ENCODE measurements around the gene PKD2L2. TPM values are rescaled to one million over a fixed set of nuclear protein-coding genes. Genes with fewer than 3 reads are reported as not detected.

Gene PKD2L2
- total and polyA plus RNA-seq, 9 of the 15 experiments (the other 6 are each of a cell fraction or from before 2014, with no cell fraction given), result 0.08 to 0.25 (median 0.11) TPM; not detected in 5

DNA sequence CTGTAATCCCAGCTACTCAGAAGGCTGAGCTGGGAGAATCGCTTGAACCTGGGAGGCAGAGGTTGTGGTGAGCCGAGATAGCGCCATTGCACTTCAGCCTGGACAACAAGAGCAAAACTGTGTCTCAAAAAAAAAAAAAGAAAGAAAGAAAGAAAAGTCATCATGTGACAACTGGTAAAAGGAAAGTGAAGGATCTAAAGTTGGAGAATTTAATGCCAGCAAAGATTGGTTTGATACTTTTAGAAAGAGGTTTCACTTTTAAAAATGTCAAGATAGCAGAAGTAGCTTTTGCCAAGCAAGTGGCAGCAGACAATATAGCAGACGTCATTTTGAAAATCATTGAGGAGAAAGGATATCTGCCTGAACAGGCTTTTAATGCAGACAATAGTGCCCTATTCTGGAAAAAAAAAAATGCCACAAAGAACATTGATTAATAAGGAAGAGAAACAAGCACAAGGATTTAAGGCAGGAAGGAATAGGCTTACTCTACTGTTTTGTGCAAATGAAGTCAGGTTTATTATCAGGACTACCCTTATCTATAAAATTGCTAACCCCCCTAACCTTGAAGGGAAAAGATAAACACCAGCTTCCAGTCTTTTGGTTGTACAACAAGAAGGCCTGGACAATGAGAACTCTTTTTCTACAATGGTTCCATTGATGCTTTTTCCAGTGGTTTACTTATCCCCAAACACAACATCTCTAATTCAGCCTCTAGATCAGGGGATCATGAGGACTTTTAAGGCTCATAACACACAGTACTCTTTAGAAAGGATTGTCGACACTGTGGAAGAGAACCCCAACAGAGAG, 12.0 kb downstream of the PKD2L2 start (continued):
- TF ChIP-seq, protein P1, sequence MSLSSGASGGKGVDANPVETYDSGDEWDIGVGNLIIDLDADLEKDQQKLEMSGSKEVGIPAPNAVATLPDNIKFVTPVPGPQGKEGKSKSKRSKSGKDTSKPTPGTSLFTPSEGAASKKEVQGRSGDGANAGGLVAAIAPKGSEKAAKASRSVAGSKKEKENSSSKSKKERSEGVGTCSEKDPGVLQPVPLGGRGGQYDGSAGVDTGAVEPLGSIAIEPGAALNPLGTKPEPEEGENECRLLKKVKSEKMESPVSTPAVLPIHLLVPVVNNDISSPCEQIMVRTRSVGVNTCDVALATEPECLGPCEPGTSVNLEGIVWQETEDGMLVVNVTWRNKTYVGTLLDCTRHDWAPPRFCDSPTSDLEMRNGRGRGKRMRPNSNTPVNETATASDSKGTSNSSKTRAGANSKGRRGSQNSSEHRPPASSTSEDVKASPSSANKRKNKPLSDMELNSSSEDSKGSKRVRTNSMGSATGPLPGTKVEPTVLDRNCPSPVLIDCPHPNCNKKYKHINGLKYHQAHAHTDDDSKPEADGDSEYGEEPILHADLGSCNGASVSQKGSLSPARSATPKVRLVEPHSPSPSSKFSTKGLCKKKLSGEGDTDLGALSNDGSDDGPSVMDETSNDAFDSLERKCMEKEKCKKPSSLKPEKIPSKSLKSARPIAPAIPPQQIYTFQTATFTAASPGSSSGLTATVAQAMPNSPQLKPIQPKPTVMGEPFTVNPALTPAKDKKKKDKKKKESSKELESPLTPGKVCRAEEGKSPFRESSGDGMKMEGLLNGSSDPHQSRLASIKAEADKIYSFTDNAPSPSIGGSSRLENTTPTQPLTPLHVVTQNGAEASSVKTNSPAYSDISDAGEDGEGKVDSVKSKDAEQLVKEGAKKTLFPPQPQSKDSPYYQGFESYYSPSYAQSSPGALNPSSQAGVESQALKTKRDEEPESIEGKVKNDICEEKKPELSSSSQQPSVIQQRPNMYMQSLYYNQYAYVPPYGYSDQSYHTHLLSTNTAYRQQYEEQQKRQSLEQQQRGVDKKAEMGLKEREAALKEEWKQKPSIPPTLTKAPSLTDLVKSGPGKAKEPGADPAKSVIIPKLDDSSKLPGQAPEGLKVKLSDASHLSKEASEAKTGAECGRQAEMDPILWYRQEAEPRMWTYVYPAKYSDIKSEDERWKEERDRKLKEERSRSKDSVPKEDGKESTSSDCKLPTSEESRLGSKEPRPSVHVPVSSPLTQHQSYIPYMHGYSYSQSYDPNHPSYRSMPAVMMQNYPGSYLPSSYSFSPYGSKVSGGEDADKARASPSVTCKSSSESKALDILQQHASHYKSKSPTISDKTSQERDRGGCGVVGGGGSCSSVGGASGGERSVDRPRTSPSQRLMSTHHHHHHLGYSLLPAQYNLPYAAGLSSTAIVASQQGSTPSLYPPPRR (CRISPR knock-in tag; IDR thresholded peaks at IDR 0.05; ENCODE audit: borderline replicate concordance), result no peak
- no peak for TF ChIP-seq CSDE1 (IDR thresholded peaks at IDR 0.05)
- TF ChIP-seq JUNB (CRISPR knock-in tag; conservative IDR thresholded peaks at IDR 0.05), result no peak
- peak; percentile 65; the same call in 1 of the 2 replicates for TF ChIP-seq NFRKB (IDR thresholded peaks at IDR 0.05; ENCODE audit: low read depth)
- no peak for TF ChIP-seq KDM4B (IDR thresholded peaks at IDR 0.05; ENCODE audit: borderline replicate concordance in 2 of 2, low read depth in 1 of 2)
- TF ChIP-seq, protein P2, sequence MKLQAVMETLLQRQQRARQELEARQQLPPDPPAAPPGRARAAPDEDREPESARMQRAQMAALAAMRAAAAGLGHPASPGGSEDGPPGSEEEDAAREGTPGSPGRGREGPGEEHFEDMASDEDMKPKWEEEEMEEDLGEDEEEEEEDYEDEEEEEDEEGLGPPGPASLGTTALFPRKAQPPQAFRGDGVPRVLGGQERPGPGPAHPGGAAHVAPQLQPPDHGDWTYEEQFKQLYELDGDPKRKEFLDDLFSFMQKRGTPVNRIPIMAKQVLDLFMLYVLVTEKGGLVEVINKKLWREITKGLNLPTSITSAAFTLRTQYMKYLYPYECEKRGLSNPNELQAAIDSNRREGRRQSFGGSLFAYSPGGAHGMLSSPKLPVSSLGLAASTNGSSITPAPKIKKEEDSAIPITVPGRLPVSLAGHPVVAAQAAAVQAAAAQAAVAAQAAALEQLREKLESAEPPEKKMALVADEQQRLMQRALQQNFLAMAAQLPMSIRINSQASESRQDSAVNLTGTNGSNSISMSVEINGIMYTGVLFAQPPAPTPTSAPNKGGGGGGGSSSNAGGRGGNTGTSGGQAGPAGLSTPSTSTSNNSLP (IDR thresholded peaks at IDR 0.05; ENCODE audit: borderline replicate concordance, low read depth, low read length), result no peak
- TF ChIP-seq ZNF780A (CRISPR knock-in tag; IDR thresholded peaks at IDR 0.05), result no peak
- TF ChIP-seq ZNF184 (CRISPR knock-in tag; IDR thresholded peaks at IDR 0.05), result no peak
- no peak for TF ChIP-seq TRIM24 (IDR thresholded peaks at IDR 0.05)
- no peak for TF ChIP-seq ELF4 (CRISPR knock-in tag; IDR thresholded peaks at IDR 0.05)
- TF ChIP-seq SNIP1 (IDR thresholded peaks at IDR 0.05; ENCODE audit: low read depth), result no peak
- no peak for TF ChIP-seq SMARCA5 (IDR thresholded peaks at IDR 0.05)
- TF ChIP-seq GABPB2 (CRISPR knock-in tag; conservative IDR thresholded peaks at IDR 0.05), result no peak
- no peak for TF ChIP-seq RBM15 (IDR thresholded peaks at IDR 0.05; ENCODE audit: insufficient read depth, low read length)
- TF ChIP-seq ESRRA (IDR thresholded peaks at IDR 0.05; ENCODE audit: borderline replicate concordance, low read depth), result peak; percentile 31; the same call in 1 of the 2 replicates
- TF ChIP-seq ARID2 (IDR thresholded peaks at IDR 0.05), result no peak
- TF ChIP-seq PHB (CRISPR knock-in tag; IDR thresholded peaks at IDR 0.05), result no peak
- TF ChIP-seq MEF2A (IDR thresholded peaks at IDR 0.05; ENCODE audit: control insufficient read depth, low read depth, low read length), result no peak
- TF ChIP-seq CXXC5 (CRISPR knock-in tag; IDR thresholded peaks at IDR 0.05), result peak; percentile 44
- TF ChIP-seq, protein P3, sequence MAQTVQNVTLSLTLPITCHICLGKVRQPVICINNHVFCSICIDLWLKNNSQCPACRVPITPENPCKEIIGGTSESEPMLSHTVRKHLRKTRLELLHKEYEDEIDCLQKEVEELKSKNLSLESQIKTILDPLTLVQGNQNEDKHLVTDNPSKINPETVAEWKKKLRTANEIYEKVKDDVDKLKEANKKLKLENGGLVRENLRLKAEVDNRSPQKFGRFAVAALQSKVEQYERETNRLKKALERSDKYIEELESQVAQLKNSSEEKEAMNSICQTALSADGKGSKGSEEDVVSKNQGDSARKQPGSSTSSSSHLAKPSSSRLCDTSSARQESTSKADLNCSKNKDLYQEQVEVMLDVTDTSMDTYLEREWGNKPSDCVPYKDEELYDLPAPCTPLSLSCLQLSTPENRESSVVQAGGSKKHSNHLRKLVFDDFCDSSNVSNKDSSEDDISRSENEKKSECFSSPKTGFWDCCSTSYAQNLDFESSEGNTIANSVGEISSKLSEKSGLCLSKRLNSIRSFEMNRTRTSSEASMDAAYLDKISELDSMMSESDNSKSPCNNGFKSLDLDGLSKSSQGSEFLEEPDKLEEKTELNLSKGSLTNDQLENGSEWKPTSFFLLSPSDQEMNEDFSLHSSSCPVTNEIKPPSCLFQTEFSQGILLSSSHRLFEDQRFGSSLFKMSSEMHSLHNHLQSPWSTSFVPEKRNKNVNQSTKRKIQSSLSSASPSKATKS (CRISPR knock-in tag; IDR thresholded peaks at IDR 0.05), result no peak
- TF ChIP-seq ZSCAN29 (IDR thresholded peaks at IDR 0.05), result no peak
